Measurements from ENCODE around the gene SCNN1B. TPM values are rescaled to one million over a fixed set of nuclear protein-coding genes. Genes with fewer than 3 reads are reported as not detected.

The SCNN1B gene
- total and polyA plus RNA-seq, 2 of the 13 experiments (the other 11 are each of a cell fraction or from before 2014, with no cell fraction given): not detected

- TF ChIP-seq JDP2 (CRISPR knock-in tag; IDR thresholded peaks at IDR 0.05; ENCODE audit: borderline replicate concordance) (no peak), ZNF367 (CRISPR knock-in tag; IDR thresholded peaks at IDR 0.05; ENCODE audit: borderline replicate concordance) (no peak), TRAFD1 (CRISPR knock-in tag; IDR thresholded peaks at IDR 0.05; ENCODE audit: borderline replicate concordance) (no peak), CSRNP1 (CRISPR knock-in tag; IDR thresholded peaks at IDR 0.05) (no peak), MBD4 (IDR thresholded peaks at IDR 0.05; ENCODE audit: borderline replicate concordance, low read length) (no peak), FOSL2 (CRISPR knock-in tag; IDR thresholded peaks at IDR 0.05) (peak; percentile 53; the same call in 1 of the 2 replicates), ZNF33A (CRISPR knock-in tag; IDR thresholded peaks at IDR 0.05; ENCODE audit: borderline replicate concordance) (no peak), ZNF335 (CRISPR knock-in tag; IDR thresholded peaks at IDR 0.05) (no peak), PRDM10 (CRISPR knock-in tag; IDR thresholded peaks at IDR 0.05; ENCODE audit: low read depth) (peak; percentile 92), ZNF567 (CRISPR knock-in tag; IDR thresholded peaks at IDR 0.05; ENCODE audit: borderline replicate concordance) (no peak), ZNF646 (CRISPR knock-in tag; IDR thresholded peaks at IDR 0.05) (no peak), ZNF18 (CRISPR knock-in tag; IDR thresholded peaks at IDR 0.05; ENCODE audit: insufficient replicate concordance) (no peak)
Measured at GRCh38 chr16:23269248-23269953, 32.7 kb upstream of the SCNN1B start (continued).

All from HepG2 (cell line).